HCT116 (cell line): ENCODE measurements around the gene ANGPT4. TPM values are rescaled to one million over a fixed set of nuclear protein-coding genes. Genes with fewer than 3 reads are reported as not detected.

Source experiments
- ATAC-seq: fragments of 200-7000 bp; cut with Tn5 transposase; 2 replicates; pipeline ENCODE4 v1.9.1; 2020; ENCODE audit warnings: mild to moderate bottlenecking, moderate library complexity
- BruUV-seq: library from RNA; stranded (reverse); fragments of 400-500 nt; replicated peaks from 2 replicates; lab custom pipeline; 2021; lab: Mats Ljungman, UMichigan
- CTCF ChIA-PET: fragments of 300-600 bp; sonication (Branson Sonifier 250); formaldehyde crosslinking; loops from one replicate; lab custom pipeline; 2021; ENCODE audit warnings: antibody characterized with exemption; lab: Charles Lee
- POLR2A ChIA-PET: fragments of 300-600, 350-600 bp; sonication (Branson Sonifier 250); formaldehyde crosslinking; loops from one replicate; lab custom pipeline; 2021; ENCODE audit warnings: antibody characterized with exemption; lab: Charles Lee
- RAD21 ChIA-PET, 2 experiments: fragments of 300-600 bp; sonication (Branson Sonifier 250); formaldehyde crosslinking; loops; one replicate each; lab custom pipeline; 2023; ENCODE audit warnings: low total read pairs in 2 of 2; ENCODE audit not compliant: uncharacterized antibody in 2 of 2, unreplicated experiment in 2 of 2, low non-redundant PET in 1 of 2; lab: Charles Lee
- DNase-seq: peaks from one replicate; pipeline ENCODE4 v3.0.0-alpha.2; 2010; ENCODE audit warnings: low read depth, low spot score
- H2AFZ ChIP-seq: fragments of 200-600 bp; shearing (Covaris generic), sonication (generic); 2 replicates; pipeline ENCODE4 v1.6.1; 2017; ENCODE audit warnings: low read depth, mixed run types, mixed read lengths, antibody characterized with exemption, low read length; ENCODE audit not compliant: poor library complexity, severe bottlenecking
- H3K27ac ChIP-seq: 2 replicates; pipeline ENCODE4 v1.5.1; 2012; ENCODE audit warnings: low read depth, low read length
- H3K27me3 ChIP-seq: fragments of 200-600 bp; sonication (generic); 2 replicates; pipeline ENCODE4 v1.6.1; 2016; ENCODE audit warnings: mixed run types, low read length, mixed read lengths; ENCODE audit not compliant: insufficient read depth
- H3K36me3 ChIP-seq, 2 experiments: fragments of 200-500 bp in 1 of 2; fragments of 200-600 bp in 1 of 2; sonication (Bioruptor generic) in 1 of 2; sonication (generic) in 1 of 2; 2 replicates each; pipeline versions ENCODE4 v1.5.1 to v1.6.1; 2014 to 2016; ENCODE audit warnings: low read length in 2 of 2, inconsistent platforms in 1 of 2, mixed read lengths in 1 of 2, mixed run types in 1 of 2; ENCODE audit not compliant: insufficient read depth in 2 of 2, control insufficient read depth in 1 of 2
- H3K4me1 ChIP-seq, 2 experiments: fragments of 200-600 bp in 1 of 2; sonication (generic) in 1 of 2; 2 replicates each; pipeline versions ENCODE4 v1.5.1 to v1.6.1; 2012 to 2017; ENCODE audit warnings: low read length in 2 of 2, inconsistent platforms in 1 of 2, mild to moderate bottlenecking in 1 of 2, mixed read lengths in 1 of 2, mixed run types in 1 of 2, moderate library complexity in 1 of 2; ENCODE audit not compliant: insufficient read depth in 2 of 2, control insufficient read depth in 1 of 2
- H3K4me2 ChIP-seq: fragments of 200-600 bp; sonication (generic); 2 replicates; pipeline ENCODE4 v1.6.1; 2017; ENCODE audit warnings: mixed run types, low read length, mixed read lengths
- H3K4me3 ChIP-seq, 2 experiments: fragments of 200-600 bp in 1 of 2; sonication (generic) in 1 of 2; replicated peaks in 1 of 2; 2 replicates each; pipeline ENCODE4 v1.5.1; 2011 to 2016; ENCODE audit warnings: low read length in 2 of 2, control low read depth in 1 of 2, low read depth in 1 of 2, mild to moderate bottlenecking in 1 of 2, mixed read lengths in 1 of 2, mixed run types in 1 of 2
- H3K79me2 ChIP-seq: fragments of 200-600 bp; sonication (generic); 2 replicates; pipeline ENCODE4 v1.6.1; 2017; ENCODE audit warnings: mild to moderate bottlenecking, mixed run types, low read length, moderate library complexity, mixed read lengths; ENCODE audit not compliant: insufficient read depth
- H3K9ac ChIP-seq: fragments of 200-600 bp; sonication (generic); 2 replicates; pipeline ENCODE4 v1.6.1; 2016; ENCODE audit warnings: low read length, mixed read lengths
- H3K9me2 ChIP-seq: fragments of 200-600 bp; sonication (generic), shearing (Covaris generic); 2 replicates; pipeline ENCODE4 v1.6.1; 2017; ENCODE audit warnings: mixed run types, mild to moderate bottlenecking, moderate library complexity; ENCODE audit not compliant: insufficient read depth
- H3K9me3 ChIP-seq, 2 experiments: fragments of 200-500 bp in 1 of 2; fragments of 200-600 bp in 1 of 2; sonication (Bioruptor generic) in 1 of 2; sonication (generic) in 1 of 2; 2 replicates each; pipeline ENCODE4 v1.6.1; 2014 to 2017; ENCODE audit warnings: low read length in 2 of 2, mixed read lengths in 2 of 2, inconsistent platforms in 1 of 2, low read depth in 1 of 2, mild to moderate bottlenecking in 1 of 2, mixed run types in 1 of 2, moderate library complexity in 1 of 2; ENCODE audit not compliant: control insufficient read depth in 1 of 2, insufficient read depth in 1 of 2
- H4K20me1 ChIP-seq: fragments of 200-600 bp; sonication (generic), shearing (Covaris generic); 2 replicates; pipeline ENCODE4 v1.6.1; 2017; ENCODE audit warnings: mixed run types, mild to moderate bottlenecking, moderate library complexity; ENCODE audit not compliant: insufficient read depth
- ATF3 ChIP-seq: IDR thresholded peaks from 2 replicates; pipeline ENCODE4 v1.6.1; 2012
- CBX3 ChIP-seq: IDR thresholded peaks from 2 replicates; pipeline ENCODE4 v1.6.1; 2012; ENCODE audit warnings: low read depth
- CEBPB ChIP-seq: IDR thresholded peaks from 2 replicates; pipeline ENCODE4 v1.6.1; 2012; ENCODE audit warnings: low read depth
- CTCF ChIP-seq, 3 experiments: fragments of 200-600 bp in 1 of 3; sonication (generic) in 1 of 3; IDR thresholded peaks in 2 of 3; conservative IDR thresholded peaks in 1 of 3; 2 replicates each; pipeline ENCODE4 v1.5.1; 2012 to 2017; ENCODE audit warnings: low read depth in 2 of 3, low read length in 2 of 3, antibody characterized with exemption in 1 of 3, borderline replicate concordance in 1 of 3, control low read depth in 1 of 3, mild to moderate bottlenecking in 1 of 3, mixed read lengths in 1 of 3, mixed run types in 1 of 3, moderate library complexity in 1 of 3; ENCODE audit not compliant: insufficient read depth in 1 of 3
- EGR1 ChIP-seq: IDR thresholded peaks from 2 replicates; pipeline ENCODE4 v1.6.1; 2012; ENCODE audit warnings: low read depth
- ELF1 ChIP-seq: IDR thresholded peaks from 2 replicates; pipeline ENCODE4 v1.6.1; 2012; ENCODE audit warnings: low read depth, borderline replicate concordance
- EZH2 ChIP-seq: fragments of 200-600 bp; sonication (generic); IDR thresholded peaks from 2 replicates; pipeline ENCODE4 v1.6.1; 2017; ENCODE audit warnings: antibody characterized with exemption, mixed run types
- EZH2phosphoT487 ChIP-seq: fragments of 200-600 bp; IDR thresholded peaks from 2 replicates; pipeline ENCODE4 v1.6.1; 2018; ENCODE audit warnings: antibody characterized with exemption, borderline replicate concordance
- MAX ChIP-seq: IDR thresholded peaks from 2 replicates; pipeline ENCODE4 v1.6.1; 2012
- POLR2A ChIP-seq: IDR thresholded peaks from 2 replicates; pipeline ENCODE4 v1.7.0; 2011; ENCODE audit warnings: borderline replicate concordance; ENCODE audit not compliant: insufficient read depth, insufficient read length; ENCODE audit errors: extremely low read depth
- POLR2AphosphoS5 ChIP-seq: IDR thresholded peaks from 2 replicates; pipeline ENCODE4 v1.6.1; 2011; ENCODE audit warnings: mild to moderate bottlenecking, low read depth, low read length, moderate library complexity
- RAD21 ChIP-seq: IDR thresholded peaks from 2 replicates; pipeline ENCODE4 v1.6.1; 2012; ENCODE audit warnings: low read depth, mild to moderate bottlenecking
- REST ChIP-seq: IDR thresholded peaks from 2 replicates; pipeline ENCODE4 v1.6.1; 2012; ENCODE audit warnings: low read depth
- SP1 ChIP-seq: IDR thresholded peaks from 2 replicates; pipeline ENCODE4 v1.6.1; 2012; ENCODE audit warnings: low read depth
- SRF ChIP-seq: IDR thresholded peaks from 2 replicates; pipeline ENCODE4 v1.6.1; 2012; ENCODE audit warnings: low read depth
- TCF7L2 ChIP-seq: IDR thresholded peaks from 2 replicates; pipeline ENCODE4 v1.7.0; 2011; ENCODE audit warnings: borderline replicate concordance, inconsistent platforms; ENCODE audit not compliant: insufficient read depth, insufficient read length; ENCODE audit errors: extremely low read depth
- YY1 ChIP-seq: IDR thresholded peaks from 2 replicates; pipeline ENCODE4 v1.6.1; 2011; ENCODE audit warnings: low read length, low read depth, moderate library complexity, mild to moderate bottlenecking; ENCODE audit not compliant: insufficient replicate concordance; ENCODE audit errors: extremely low read depth
- ZBTB33 ChIP-seq: IDR thresholded peaks from 2 replicates; pipeline ENCODE4 v1.6.1; 2011; ENCODE audit warnings: mild to moderate bottlenecking, low read length, moderate library complexity; ENCODE audit not compliant: insufficient replicate concordance; ENCODE audit errors: extremely low read depth
- intact Hi-C: fragments of 100-400 bp; cut with micrococcal nuclease; formaldehyde crosslinking; loops from 2 replicates; pipeline ENCODE4 v1.10.0; 2022
- total RNA-seq: library from RNA; stranded (reverse); gene quantifications from one replicate; pipeline ENCODE4 v1.2.1, GENCODE V29; 2021; ENCODE audit not compliant: unreplicated experiment

The ANGPT4 gene
- total RNA-seq, 1 experiment from 2014 or later, result not detected

- CTCF ChIA-PET, result interaction anchor here (0.7 to 0.8 kb wide), 2 partner anchors 11 to 577 kb away, joined by 3 to 4 read pairs; partner anchors contain the start of gene FAM110A
- no TSS peak for BruUV-seq
- Histone ChIP-seq H2AFZ (no peak overlapping the region), H3K9me2 (no peaks in the 10 kb centered on the region), H3K27ac (peak overlapping the region; percentile 34; the same call in 1 of the 2 replicates), H4K20me1 (no peaks in the 10 kb centered on the region), H3K27me3 (no peaks in the 10 kb centered on the region), H3K9me3 (no peaks in the 10 kb centered on the region), H3K4me3 (no peak overlapping the region), H3K4me2 (peak overlapping the region; percentile 98), H3K79me2 (peaks cover 42% of the 10 kb centered on the region), H3K9ac (no peak overlapping the region), H3K4me1 (peaks cover 26 to 38% of the 10 kb centered on the region in 2 experiments), H3K36me3 (peaks cover 8 to 10% of the 10 kb centered on the region in 2 experiments; a peak in 3 of 4 replicates)
- POLR2A ChIA-PET, result no interaction called here
- TF ChIP-seq ATF3, result no peak
- no peak for TF ChIP-seq CBX3
- TF ChIP-seq CEBPB, result no peak
- no peak for TF ChIP-seq EGR1
- TF ChIP-seq TCF7L2, result no peak
- TF ChIP-seq YY1, result no peak
- TF ChIP-seq SP1, result no peak
- no peak for TF ChIP-seq RAD21
- TF ChIP-seq EZH2, result no peak
- no peak for TF ChIP-seq POLR2AphosphoS5
- TF ChIP-seq CTCF (IDR thresholded peaks at IDR 0.05 in 2 of 3, conservative IDR thresholded peaks at IDR 0.05 in 1 of 3; ENCODE audit: borderline replicate concordance in 1 of 3, insufficient read depth in 1 of 3, low read depth in 2 of 3, low read length in 2 of 3), result no peak
- no peak for TF ChIP-seq EZH2phosphoT487
- TF ChIP-seq ZBTB33, result no peak
- TF ChIP-seq MAX, result no peak
- no peak for TF ChIP-seq POLR2A
- TF ChIP-seq SRF, result no peak
- TF ChIP-seq REST, result no peak
- no peak for TF ChIP-seq ELF1
- RAD21 ChIA-PET, result no interaction called here
- intact Hi-C loops, result no loop called here
- peak; percentile 90 for ATAC-seq
- peak; percentile 56 for DNase-seq
Observed at GRCh38 chr20:844473-845225, 71.5 kb downstream of the ANGPT4 start.
